GM19324 (cell line): ENCODE results near the gene TRPM6.
"Not testable (repeated sequence)": the region's sequence is repeated elsewhere in the genome, so short reads cannot be mapped to it uniquely, and the experiment has no call there.

Experiments
- ATAC-seq: cut with Tn5 transposase; IDR thresholded peaks from one replicate; pipeline ENCODE4 v1.9.1; 2021; ENCODE audit warnings: mild to moderate bottlenecking, moderate library complexity; ENCODE audit not compliant: unreplicated experiment, low FRiP score

Gene TRPM6

GRCh38 chr9:74858751-74859414, 28.8 kb downstream of the TRPM6 start:
- ATAC-seq, result no peak

GRCh38 chr9:74856989-74857388, 30.7 kb downstream of the TRPM6 start:
- no peak for ATAC-seq

- ATAC-seq, result no peak
Measured at GRCh38 chr9:74855072-74855471, 32.6 kb downstream of the TRPM6 start.

DNA sequence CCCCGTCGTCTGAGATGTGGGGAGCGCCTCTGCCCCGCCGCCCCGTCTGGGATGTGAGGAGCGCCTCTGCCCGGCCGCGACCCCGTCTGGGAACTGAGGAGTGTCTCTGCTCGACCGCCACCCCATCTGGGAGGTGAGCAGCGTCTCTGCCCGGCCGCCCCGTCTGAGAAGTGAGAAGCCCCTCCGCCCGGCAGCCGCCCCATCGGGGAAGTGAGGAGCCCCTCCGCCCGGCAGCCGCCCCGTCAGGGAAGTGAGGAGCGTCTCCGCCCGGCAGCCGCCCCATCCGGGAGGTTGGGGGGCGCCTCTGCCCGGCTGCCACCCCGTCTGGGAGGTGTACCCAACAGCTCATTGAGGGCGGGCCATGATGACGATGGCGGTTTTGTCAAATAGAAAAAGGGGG, 34.7 kb downstream of the TRPM6 start:
- not testable (repeated sequence) for ATAC-seq

- no peak for ATAC-seq
Measured at GRCh38 chr9:74848153-74848525, 39.6 kb downstream of the TRPM6 start.

GRCh38 chr9:74847478-74848152, 40.1 kb downstream of the TRPM6 start:
- no peak for ATAC-seq

DNA sequence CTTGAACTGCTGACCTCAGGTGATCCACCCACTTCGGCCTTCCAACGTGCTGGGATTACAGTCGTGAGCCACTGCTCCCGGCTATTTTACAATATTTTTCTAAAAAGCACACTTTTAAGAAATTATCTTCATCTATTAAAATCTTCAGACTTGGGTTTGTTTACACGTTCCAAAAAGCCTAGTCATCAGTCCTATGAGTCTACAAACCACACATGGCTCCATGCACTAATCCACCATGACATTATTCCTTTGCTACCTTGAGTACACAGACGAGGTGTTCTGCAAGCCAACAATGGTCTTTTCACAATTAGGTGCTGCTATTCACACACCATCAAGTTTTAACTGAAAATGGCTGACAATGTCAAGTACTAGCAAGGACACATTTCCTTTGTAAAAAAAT, 41.0 kb downstream of the TRPM6 start:
- ATAC-seq, result no peak

DNA sequence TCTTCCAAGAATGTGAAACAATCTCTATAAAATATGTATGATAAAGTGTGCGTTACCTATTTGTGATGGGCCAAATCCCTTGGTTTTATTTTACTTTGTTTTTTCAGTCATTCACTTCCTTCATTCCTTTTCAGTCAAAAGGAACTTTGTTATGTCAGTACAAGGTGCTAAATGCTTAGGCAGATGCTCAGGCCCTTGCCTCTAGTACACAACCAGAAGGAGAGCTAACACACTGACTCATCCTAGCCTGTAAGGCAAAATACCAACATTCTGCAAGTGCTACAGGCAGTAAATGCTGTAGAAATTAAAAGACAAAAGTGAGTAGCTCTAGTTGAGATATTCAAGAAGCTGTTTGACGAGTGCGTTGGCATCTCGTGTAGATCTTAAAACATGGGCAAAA, 49.4 kb downstream of the TRPM6 start:
- ATAC-seq, result no peak

GRCh38 chr9:74824654-74825053, 63.1 kb downstream of the TRPM6 start:
- no peak for ATAC-seq

DNA sequence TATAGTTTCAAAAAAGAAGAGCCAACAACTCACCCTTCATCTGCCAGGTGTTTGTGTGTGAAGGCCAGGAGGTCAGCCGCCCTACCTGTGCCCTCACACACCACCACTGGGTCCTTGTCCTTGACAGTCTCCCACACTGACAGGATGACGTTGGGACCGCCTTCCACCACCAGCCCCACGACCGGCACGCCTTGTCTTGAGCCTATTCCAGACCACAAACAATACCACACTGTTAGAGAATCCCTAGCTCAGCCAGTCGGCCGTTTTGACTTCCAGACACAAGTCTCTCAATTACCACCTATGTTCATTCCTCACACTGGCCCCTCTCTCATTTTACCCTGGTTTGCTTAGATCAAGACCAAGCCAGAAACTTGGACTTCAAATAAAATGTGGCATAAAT, 66.1 kb downstream of the TRPM6 start:
- no peak for ATAC-seq

DNA sequence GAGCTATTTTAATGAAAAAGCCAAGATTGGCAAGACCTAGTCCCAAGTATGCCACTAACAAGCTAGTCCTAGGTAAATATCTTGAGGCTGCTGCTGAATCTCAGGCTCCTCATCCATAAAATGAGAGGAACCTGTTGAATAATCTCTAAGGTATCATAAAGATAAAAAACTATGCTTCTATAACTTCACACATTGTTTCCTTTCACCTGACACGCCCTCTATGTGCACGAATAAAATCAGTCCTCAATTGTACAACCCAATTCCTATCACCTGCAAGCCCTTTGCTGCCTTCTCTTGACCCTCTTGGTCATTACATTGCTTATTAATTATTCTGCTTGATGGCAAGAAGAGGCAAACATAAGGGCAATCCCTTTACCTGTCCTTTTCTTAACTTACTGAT, 69.9 kb downstream of the TRPM6 start:
- no peak for ATAC-seq

GRCh38 chr9:74817281-74817810, 70.4 kb downstream of the TRPM6 start:
- ATAC-seq, result no peak

DNA sequence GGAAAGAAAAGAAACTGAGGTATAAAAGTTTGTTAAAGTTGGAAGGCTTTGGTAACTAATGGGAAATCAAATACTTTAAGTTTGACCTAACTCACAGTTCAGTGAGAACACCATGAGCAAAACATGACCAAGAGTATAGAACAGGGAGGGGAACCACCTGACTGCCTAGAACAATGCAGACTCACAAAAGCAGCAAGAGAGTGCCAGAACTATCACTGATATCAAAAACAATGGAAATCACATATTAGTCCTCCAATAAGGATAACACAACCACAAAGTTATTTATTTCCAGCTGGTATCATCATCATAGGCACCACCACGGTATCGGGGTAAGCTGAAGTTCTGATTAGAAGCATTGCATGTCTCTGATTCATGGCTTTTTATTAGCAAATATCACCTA, 77.5 kb downstream of the TRPM6 start:
- no peak for ATAC-seq

- no peak for ATAC-seq
Measured at GRCh38 chr9:74804018-74804385, 83.7 kb downstream of the TRPM6 start.

- ATAC-seq, result no peak
Measured at GRCh38 chr9:74803376-74804017, 84.2 kb downstream of the TRPM6 start.

DNA sequence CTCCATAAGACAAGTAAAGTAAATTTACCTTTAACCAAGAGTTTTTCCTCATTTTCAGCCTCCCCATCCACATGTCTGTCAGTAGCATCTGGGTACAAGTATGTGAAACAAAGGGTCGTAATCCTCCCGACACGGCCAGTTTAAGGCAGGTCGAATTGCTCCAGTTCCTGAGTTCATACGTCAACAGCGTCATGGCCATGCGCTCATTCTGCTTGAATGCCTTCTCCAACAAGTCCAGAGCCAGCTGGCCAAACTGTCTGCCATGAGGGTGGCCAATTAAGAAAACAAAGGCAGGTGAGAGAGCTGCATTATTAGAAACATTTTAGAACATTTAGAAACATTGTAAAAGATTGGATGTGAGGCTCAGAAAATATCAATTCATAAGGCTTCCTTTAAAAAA, 87.5 kb downstream of the TRPM6 start:
- no peak for ATAC-seq

GRCh38 chr9:74795803-74796202, 91.9 kb downstream of the TRPM6 start:
- ATAC-seq, result no peak

- no peak for ATAC-seq
Measured at GRCh38 chr9:74795081-74795480, 92.6 kb downstream of the TRPM6 start.

DNA sequence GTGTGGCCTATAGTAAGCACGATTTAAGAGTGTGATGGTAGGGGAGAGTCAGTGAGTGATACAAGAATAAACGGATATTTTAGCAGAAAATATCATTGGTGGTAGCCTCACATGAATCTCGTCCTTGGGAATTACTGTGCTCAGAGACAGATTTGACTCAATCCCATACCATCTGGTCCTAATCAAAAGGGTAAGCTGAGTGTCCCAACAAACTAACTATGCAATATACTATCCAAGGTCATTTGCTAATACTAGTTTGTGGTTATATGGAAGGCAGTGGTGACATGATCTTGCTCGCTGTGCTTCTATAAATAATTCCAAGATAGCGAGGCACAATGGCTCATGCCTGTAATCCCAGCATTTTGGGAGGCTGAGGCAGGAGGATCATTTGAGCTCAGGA, 103.2 kb downstream of the TRPM6 start:
- no peak for ATAC-seq

- no peak for ATAC-seq
Measured at GRCh38 chr9:74783408-74783807, 104.3 kb downstream of the TRPM6 start.

- no peak for ATAC-seq
Measured at GRCh38 chr9:74777136-74777879, 110.4 kb downstream of the TRPM6 start.
